Measurements from ENCODE around the gene THBS3. TPM values are rescaled to one million over a fixed set of nuclear protein-coding genes. Genes with fewer than 3 reads are reported as not detected.

THBS3 gene
- total and polyA plus RNA-seq, 9 of the 15 experiments (the other 6 are each of a cell fraction or from before 2014, with no cell fraction given) = 0.59 to 8.3 (median 3.2) TPM

DNA sequence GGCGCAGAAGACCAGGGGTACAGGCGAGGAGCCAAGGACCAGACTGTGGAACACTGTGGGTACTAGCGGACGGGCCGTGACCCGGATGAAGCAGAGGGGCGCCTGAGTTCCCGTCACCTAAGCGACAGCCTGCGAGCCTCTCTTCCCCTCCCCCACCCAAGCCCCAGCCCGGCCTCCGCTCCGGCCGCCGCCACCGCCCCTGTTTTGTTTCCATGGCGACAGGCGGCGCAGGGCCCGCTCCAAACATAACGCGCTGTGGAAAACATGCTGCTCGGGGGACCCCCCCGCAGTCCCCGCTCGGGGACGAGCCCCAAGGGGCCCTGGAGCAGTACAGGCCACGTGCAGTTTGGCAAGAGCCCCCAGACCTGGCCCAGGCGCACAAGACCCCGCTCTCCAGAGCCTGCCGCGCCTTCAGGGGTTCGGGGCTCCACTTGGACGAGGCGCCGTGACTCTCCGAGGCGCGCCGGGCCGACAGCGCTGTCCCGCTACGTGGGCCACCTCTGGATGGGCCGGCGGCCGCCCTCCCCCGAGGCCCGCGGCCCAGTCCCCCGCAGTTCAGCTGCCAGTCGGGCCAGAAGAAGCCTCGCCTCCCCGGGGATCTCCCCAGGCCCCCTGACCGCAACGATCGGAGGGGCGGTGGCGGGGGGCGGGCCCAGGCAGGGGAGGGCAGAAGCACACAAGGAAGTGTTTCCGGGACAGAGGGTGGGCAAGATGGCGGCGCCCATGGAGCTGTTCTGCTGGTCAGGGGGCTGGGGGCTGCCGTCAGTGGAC, 1.0 kb upstream of the THBS3 start, which contains the start of gene MTX1 (continued):
- TF ChIP-seq MAZ (CRISPR knock-in tag; conservative IDR thresholded peaks at IDR 0.05 in 1 of 2, IDR thresholded peaks at IDR 0.05 in 1 of 2) = peak in 1 of 2 experiments; percentile 90; a peak in 2 of 4 replicates
- TF ChIP-seq MECOM (CRISPR knock-in tag; IDR thresholded peaks at IDR 0.05) = no peak
- TF ChIP-seq, protein P1, sequence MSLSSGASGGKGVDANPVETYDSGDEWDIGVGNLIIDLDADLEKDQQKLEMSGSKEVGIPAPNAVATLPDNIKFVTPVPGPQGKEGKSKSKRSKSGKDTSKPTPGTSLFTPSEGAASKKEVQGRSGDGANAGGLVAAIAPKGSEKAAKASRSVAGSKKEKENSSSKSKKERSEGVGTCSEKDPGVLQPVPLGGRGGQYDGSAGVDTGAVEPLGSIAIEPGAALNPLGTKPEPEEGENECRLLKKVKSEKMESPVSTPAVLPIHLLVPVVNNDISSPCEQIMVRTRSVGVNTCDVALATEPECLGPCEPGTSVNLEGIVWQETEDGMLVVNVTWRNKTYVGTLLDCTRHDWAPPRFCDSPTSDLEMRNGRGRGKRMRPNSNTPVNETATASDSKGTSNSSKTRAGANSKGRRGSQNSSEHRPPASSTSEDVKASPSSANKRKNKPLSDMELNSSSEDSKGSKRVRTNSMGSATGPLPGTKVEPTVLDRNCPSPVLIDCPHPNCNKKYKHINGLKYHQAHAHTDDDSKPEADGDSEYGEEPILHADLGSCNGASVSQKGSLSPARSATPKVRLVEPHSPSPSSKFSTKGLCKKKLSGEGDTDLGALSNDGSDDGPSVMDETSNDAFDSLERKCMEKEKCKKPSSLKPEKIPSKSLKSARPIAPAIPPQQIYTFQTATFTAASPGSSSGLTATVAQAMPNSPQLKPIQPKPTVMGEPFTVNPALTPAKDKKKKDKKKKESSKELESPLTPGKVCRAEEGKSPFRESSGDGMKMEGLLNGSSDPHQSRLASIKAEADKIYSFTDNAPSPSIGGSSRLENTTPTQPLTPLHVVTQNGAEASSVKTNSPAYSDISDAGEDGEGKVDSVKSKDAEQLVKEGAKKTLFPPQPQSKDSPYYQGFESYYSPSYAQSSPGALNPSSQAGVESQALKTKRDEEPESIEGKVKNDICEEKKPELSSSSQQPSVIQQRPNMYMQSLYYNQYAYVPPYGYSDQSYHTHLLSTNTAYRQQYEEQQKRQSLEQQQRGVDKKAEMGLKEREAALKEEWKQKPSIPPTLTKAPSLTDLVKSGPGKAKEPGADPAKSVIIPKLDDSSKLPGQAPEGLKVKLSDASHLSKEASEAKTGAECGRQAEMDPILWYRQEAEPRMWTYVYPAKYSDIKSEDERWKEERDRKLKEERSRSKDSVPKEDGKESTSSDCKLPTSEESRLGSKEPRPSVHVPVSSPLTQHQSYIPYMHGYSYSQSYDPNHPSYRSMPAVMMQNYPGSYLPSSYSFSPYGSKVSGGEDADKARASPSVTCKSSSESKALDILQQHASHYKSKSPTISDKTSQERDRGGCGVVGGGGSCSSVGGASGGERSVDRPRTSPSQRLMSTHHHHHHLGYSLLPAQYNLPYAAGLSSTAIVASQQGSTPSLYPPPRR (CRISPR knock-in tag; IDR thresholded peaks at IDR 0.05; ENCODE audit: borderline replicate concordance) = no peak
- TF ChIP-seq, protein P2, sequence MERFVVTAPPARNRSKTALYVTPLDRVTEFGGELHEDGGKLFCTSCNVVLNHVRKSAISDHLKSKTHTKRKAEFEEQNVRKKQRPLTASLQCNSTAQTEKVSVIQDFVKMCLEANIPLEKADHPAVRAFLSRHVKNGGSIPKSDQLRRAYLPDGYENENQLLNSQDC (CRISPR knock-in tag; IDR thresholded peaks at IDR 0.05) = no peak
- peak; percentile 65; the same call in 1 of the 2 replicates for TF ChIP-seq NR1H2 (CRISPR knock-in tag; IDR thresholded peaks at IDR 0.05)
- TF ChIP-seq, protein P3, sequence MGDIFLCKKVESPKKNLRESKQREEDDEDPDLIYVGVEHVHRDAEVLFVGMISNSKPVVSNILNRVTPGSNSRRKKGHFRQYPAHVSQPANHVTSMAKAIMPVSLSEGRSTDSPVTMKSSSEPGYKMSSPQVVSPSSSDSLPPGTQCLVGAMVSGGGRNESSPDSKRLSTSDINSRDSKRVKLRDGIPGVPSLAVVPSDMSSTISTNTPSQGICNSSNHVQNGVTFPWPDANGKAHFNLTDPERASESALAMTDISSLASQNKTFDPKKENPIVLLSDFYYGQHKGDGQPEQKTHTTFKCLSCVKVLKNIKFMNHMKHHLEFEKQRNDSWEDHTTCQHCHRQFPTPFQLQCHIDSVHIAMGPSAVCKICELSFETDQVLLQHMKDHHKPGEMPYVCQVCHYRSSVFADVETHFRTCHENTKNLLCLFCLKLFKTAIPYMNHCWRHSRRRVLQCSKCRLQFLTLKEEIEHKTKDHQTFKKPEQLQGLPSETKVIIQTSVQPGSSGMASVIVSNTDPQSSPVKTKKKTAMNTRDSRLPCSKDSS (IDR thresholded peaks at IDR 0.05; ENCODE audit: low read depth, partially characterized antibody) = no peak
- TF ChIP-seq MTA1 (IDR thresholded peaks at IDR 0.05; ENCODE audit: borderline replicate concordance) = peak; percentile 95
- TF ChIP-seq, protein P4, sequence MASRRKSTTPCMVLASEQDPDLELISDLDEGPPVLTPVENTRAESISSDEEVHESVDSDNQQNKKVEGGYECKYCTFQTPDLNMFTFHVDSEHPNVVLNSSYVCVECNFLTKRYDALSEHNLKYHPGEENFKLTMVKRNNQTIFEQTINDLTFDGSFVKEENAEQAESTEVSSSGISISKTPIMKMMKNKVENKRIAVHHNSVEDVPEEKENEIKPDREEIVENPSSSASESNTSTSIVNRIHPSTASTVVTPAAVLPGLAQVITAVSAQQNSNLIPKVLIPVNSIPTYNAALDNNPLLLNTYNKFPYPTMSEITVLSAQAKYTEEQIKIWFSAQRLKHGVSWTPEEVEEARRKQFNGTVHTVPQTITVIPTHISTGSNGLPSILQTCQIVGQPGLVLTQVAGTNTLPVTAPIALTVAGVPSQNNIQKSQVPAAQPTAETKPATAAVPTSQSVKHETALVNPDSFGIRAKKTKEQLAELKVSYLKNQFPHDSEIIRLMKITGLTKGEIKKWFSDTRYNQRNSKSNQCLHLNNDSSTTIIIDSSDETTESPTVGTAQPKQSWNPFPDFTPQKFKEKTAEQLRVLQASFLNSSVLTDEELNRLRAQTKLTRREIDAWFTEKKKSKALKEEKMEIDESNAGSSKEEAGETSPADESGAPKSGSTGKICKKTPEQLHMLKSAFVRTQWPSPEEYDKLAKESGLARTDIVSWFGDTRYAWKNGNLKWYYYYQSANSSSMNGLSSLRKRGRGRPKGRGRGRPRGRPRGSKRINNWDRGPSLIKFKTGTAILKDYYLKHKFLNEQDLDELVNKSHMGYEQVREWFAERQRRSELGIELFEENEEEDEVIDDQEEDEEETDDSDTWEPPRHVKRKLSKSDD (conservative IDR thresholded peaks at IDR 0.05; ENCODE audit: low read length) = no peak
- TF ChIP-seq HNRNPK (IDR thresholded peaks at IDR 0.05; ENCODE audit: low read depth, low read length, poor library complexity, severe bottlenecking) = no peak
- no peak for TF ChIP-seq ZSCAN32 (CRISPR knock-in tag; IDR thresholded peaks at IDR 0.05)
- TF ChIP-seq ZNF668 (CRISPR knock-in tag; IDR thresholded peaks at IDR 0.05) = no peak
- TF ChIP-seq ATF7 (IDR thresholded peaks at IDR 0.05) = peak; percentile 63
- TF ChIP-seq, protein P5, sequence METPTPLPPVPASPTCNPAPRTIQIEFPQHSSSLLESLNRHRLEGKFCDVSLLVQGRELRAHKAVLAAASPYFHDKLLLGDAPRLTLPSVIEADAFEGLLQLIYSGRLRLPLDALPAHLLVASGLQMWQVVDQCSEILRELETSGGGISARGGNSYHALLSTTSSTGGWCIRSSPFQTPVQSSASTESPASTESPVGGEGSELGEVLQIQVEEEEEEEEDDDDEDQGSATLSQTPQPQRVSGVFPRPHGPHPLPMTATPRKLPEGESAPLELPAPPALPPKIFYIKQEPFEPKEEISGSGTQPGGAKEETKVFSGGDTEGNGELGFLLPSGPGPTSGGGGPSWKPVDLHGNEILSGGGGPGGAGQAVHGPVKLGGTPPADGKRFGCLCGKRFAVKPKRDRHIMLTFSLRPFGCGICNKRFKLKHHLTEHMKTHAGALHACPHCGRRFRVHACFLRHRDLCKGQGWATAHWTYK (CRISPR knock-in tag; IDR thresholded peaks at IDR 0.05) = no peak; the same call in 1 of the 2 replicates
